Lung (tissue), 12 donors: ENCODE data around the gene ANXA2R. TPM values are rescaled to one million over a fixed set of nuclear protein-coding genes. Genes with fewer than 3 reads are reported as not detected.
A peak's percentile ranks its signal among the peaks of the same experiment; 100 is the strongest.

Experiments
- ATAC-seq: fragments of 200-7000 bp; cut with Tn5 transposase; one replicate; pipeline ENCODE4 v1.9.1; 2020; ENCODE audit warnings: moderate number of reproducible peaks; ENCODE audit not compliant: insufficient read depth, low FRiP score
- DNase-seq, 3 donors: peaks; one replicate each; pipeline ENCODE4 v3.0.0-alpha.2; 2013 to 2017
- H3K27ac ChIP-seq, 2 donors: one replicate each; pipeline ENCODE4 v1.5.1; 2013; ENCODE audit warnings: mild to moderate bottlenecking in 2 of 2, moderate library complexity in 2 of 2, control low read depth in 1 of 2, inconsistent platforms in 1 of 2, low read depth in 1 of 2, low read length in 1 of 2
- H3K27me3 ChIP-seq, 3 donors: one replicate each; pipeline ENCODE4 v1.5.1; 2013; ENCODE audit warnings: low read length in 2 of 3; ENCODE audit not compliant: control insufficient read depth in 3 of 3, insufficient read depth in 3 of 3
- H3K36me3 ChIP-seq, 4 donors: one replicate each; pipeline ENCODE4 v1.5.1; 2013; ENCODE audit warnings: low read length in 4 of 4, mild to moderate bottlenecking in 1 of 4, moderate library complexity in 1 of 4; ENCODE audit not compliant: control insufficient read depth in 4 of 4, insufficient read depth in 4 of 4
- H3K4me1 ChIP-seq, 5 donors: one replicate each; pipeline ENCODE4 v1.5.1; 2013; ENCODE audit warnings: low read length in 5 of 5, mild to moderate bottlenecking in 2 of 5, moderate library complexity in 1 of 5; ENCODE audit not compliant: control insufficient read depth in 5 of 5, insufficient read depth in 5 of 5
- H3K4me3 ChIP-seq: one replicate; pipeline ENCODE4 v1.5.1; 2013; ENCODE audit warnings: mild to moderate bottlenecking, control low read depth, moderate library complexity
- H3K9ac ChIP-seq, 2 donors: one replicate each; pipeline ENCODE4 v1.5.1; 2013; ENCODE audit warnings: low read length in 2 of 2, control low read depth in 1 of 2; ENCODE audit not compliant: insufficient read depth in 1 of 2
- H3K9me3 ChIP-seq, 4 donors: one replicate each; pipeline ENCODE4 v1.5.1; 2013; ENCODE audit warnings: low read length in 3 of 4, mild to moderate bottlenecking in 1 of 4, moderate library complexity in 1 of 4; ENCODE audit not compliant: control insufficient read depth in 4 of 4, insufficient read depth in 3 of 4
- CTCF ChIP-seq: IDR thresholded peaks from 2 replicates; pipeline ENCODE4 v1.5.1; 2012; ENCODE audit warnings: mild to moderate bottlenecking; ENCODE audit errors: control extremely low read depth, extremely low read depth
- WGBS, 2 donors: extraction: QIAGEN DNeasy Blood & Tissue Kit; methylation state at CpG; one replicate each; pipeline ENCODE4 v1.1.7; 2013; 5-methylcytosine and 5-hydroxymethylcytosine counted together
- polyA plus RNA-seq, 2 donors: library from polyadenylated mRNA; stranded (reverse); fragments of 200-250 nt; gene quantifications; one replicate each; pipeline ENCODE4 v1.2.1, GENCODE V29; 2013
- total RNA-seq, 2 donors: library from RNA; depleted of rRNA in 1 of 2; stranded (reverse); fragments of >200 nt in 1 of 2; gene quantifications; one replicate each; pipeline ENCODE4 v1.2.1, GENCODE V29; 2014 to 2021
- donor health status: control.
- donor health status: control.
- donor health status: Bipolar disorder and iron deficiency.
- donor health status: healthy.
- donor health status: DM: yes; HTN: yes; CAD: no.

The ANXA2R gene
- total and polyA plus RNA-seq, 4 donors: 4.0 to 5.2 (median 4.8) TPM

GRCh38 chr5:42994555-42995359 lies 45.4 kb downstream of the ANXA2R start:
- Histone ChIP-seq H3K9ac (peak overlapping the region in 1 of 2 donors; percentile 55), H3K4me3 (no peak overlapping the region), H3K4me1 (peaks cover 0 to 9% (median 2%) of the 10 kb centered on the region in 5 donors), H3K27me3 (peaks cover 0 to 99% (median 95%) of the 10 kb centered on the region in 3 donors), H3K9me3 (peaks cover 0 to 8% (median 0%) of the 10 kb centered on the region in 4 donors), H3K27ac (peak overlapping the region; percentile 78 to 94), H3K36me3 (no peaks in the 10 kb centered on the region)
- WGBS, 2 donors: 1 to 4% methylated on average over 52 of the region's 52 CpGs
- DNase-seq (peak; percentile 93 to 95 (median 93)), ATAC-seq (peak; percentile 63)
- peak; percentile 76 for TF ChIP-seq CTCF

GRCh38 chr5:42994246-42994554 lies 45.9 kb downstream of the ANXA2R start:
- no peak for TF ChIP-seq CTCF
- H3K9ac ChIP-seq: no peak overlapping the region
- DNase-seq: no peak
- H3K27me3 ChIP-seq: peaks cover 0 to 99% (median 94%) of the 10 kb centered on the region in 3 donors
- H3K4me1 ChIP-seq: peaks cover 0 to 9% (median 2%) of the 10 kb centered on the region in 5 donors
- H3K27ac ChIP-seq: peak overlapping the region; percentile 78 to 94
- WGBS, 2 donors: 3 to 18% methylated on average over 6 of the region's 6 CpGs
- no peak overlapping the region for H3K4me3 ChIP-seq
- ATAC-seq: no peak
- H3K9me3 ChIP-seq: peaks cover 0 to 8% (median 2%) of the 10 kb centered on the region in 4 donors
- H3K36me3 ChIP-seq: no peaks in the 10 kb centered on the region

- ATAC-seq (no peak), DNase-seq (peak; percentile 53 to 77 (median 58))
- Histone ChIP-seq H3K27me3 (peaks cover 0 to 95% (median 93%) of the 10 kb centered on the region in 3 donors), H3K4me1 (peaks cover 0 to 9% (median 2%) of the 10 kb centered on the region in 5 donors), H3K4me3 (peak overlapping the region; percentile 43), H3K27ac (peak overlapping the region; percentile 71 to 95), H3K9me3 (peaks cover 0 to 8% (median 3%) of the 10 kb centered on the region in 4 donors), H3K9ac (no peak overlapping the region), H3K36me3 (no peaks in the 10 kb centered on the region)
- TF ChIP-seq CTCF: no peak
- 2 to 9% methylated on average over 34 of the region's 34 CpGs for WGBS, 2 donors
Observed at GRCh38 chr5:42993516-42994245, 46.4 kb downstream of the ANXA2R start.
